GM21381 (cell line): ENCODE data around the gene CDC40.
"Not testable (repeated sequence)": the region's sequence is repeated elsewhere in the genome, so short reads cannot be mapped to it uniquely, and the experiment has no call there.

Experiments
- ATAC-seq: cut with Tn5 transposase; IDR thresholded peaks from one replicate; pipeline ENCODE4 v1.9.1; 2021; ENCODE audit warnings: mild to moderate bottlenecking, moderate library complexity; ENCODE audit not compliant: unreplicated experiment

The CDC40 gene

GRCh38 chr6:110269623-110270022 is 89.4 kb downstream of the CDC40 start:
- ATAC-seq: no peak

DNA sequence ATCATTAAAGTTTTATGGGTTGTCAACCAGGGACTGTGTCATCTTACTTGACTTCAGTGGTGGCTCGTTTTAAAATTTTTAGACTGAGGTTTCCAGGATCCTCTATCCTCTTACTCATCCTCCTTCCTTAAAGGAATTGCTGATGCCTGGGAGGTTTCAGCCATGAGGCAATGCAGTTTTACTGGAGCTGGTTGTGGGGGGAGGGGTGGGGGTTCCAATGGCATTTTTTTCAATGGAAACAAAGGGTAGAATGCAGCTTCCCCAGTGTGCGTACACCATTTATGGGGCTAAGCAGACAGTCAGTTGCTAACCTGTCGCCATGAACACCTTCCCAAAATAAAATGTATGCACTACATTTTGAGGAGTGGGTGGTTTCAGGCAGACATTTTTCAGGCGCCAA is 89.9 kb downstream of the CDC40 start:
- ATAC-seq: no peak

DNA sequence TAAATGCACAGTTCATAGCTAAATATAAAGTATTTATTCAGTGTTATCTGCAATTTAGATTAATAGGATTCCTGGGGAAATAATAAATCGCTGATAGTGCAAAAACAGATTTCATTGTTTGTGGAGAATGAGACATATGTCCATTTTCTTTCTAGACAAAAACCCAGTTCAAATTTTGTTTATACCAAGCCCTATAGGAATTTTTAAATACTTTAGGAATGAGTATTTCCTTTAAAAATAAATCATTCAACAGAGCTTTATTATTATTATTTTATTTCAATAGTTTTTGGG is 91.5 kb downstream of the CDC40 start:
- no peak for ATAC-seq

- ATAC-seq: not testable (repeated sequence)
Measured at GRCh38 chr6:110272781-110273180, 92.6 kb downstream of the CDC40 start.

DNA sequence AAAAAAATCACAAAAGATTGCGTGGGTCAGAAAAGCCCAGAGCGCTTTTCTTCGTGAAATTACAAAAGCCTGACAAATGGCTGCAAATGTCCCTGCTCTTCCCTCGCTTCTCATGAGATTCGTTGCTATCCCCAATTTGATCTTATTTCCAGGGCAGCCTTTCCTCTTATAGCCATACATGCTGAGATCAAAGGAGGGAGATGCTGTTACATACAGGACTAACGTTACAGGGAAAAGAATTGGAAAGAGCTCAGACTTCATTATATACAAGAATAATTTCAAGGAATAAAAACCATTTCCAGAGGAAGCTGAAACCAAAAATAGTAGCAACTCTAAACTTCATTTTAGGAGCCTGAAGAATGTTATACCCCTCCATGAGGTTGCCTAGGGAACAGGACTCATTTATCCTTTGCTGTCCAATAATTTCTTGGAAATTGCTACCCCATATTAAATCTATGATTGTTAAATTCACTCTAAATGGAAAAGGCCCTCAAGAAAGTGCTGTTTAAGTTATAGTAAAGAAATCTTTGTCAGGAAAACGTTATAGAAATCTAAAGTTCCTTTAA is 97.0 kb downstream of the CDC40 start:
- ATAC-seq: no peak
